GM18873 (cell line): ENCODE measurements around the gene HRCT1.
"Not testable (repeated sequence)": the region's sequence is repeated elsewhere in the genome, so short reads cannot be mapped to it uniquely, and the experiment has no call there.

Experiments used
- ATAC-seq: cut with Tn5 transposase; IDR thresholded peaks from one replicate; pipeline ENCODE4 v1.9.1; 2021; ENCODE audit warnings: mild to moderate bottlenecking, moderate library complexity, moderate number of reproducible peaks; ENCODE audit not compliant: unreplicated experiment, low FRiP score

Gene HRCT1

DNA sequence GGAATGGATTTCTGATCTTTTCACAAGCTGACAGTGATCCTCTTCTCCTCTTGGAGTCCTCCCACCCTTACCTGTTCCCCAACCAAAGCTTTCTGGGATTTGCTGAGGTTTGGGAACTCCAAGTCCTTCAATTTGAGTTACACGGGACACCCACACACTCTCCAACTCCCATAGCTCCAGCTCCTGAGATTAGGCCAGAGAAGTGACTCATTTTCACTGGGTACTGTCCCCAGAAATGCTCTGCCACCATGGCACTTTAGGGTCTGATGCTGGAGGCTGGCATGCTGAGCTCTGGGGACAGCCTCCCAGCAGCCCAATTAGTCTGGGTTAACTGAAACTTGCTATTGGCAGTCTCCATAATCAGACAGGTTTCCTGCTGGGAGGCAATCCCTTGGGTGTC, 14.0 kb upstream of the HRCT1 start:
- ATAC-seq, result no peak

DNA sequence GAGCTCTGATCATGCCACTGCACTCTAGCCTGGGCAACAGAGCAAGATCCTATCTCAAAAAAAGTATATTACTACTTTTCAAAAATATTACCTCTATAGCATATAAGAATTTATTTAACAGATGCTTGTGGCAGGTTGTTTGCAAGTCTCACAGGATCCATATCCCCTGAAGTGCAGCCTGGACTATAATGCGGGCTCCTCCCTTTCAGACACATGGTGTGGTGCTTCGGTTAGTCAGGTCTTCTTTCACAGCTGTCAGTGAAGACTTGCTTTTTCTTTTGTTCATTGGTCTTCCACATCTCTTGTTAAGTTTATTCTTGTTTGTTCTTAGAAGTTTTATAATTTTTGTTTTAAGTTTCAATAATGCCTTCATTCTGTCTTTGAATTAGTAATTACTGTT, 9.4 kb upstream of the HRCT1 start:
- ATAC-seq, result no peak

DNA sequence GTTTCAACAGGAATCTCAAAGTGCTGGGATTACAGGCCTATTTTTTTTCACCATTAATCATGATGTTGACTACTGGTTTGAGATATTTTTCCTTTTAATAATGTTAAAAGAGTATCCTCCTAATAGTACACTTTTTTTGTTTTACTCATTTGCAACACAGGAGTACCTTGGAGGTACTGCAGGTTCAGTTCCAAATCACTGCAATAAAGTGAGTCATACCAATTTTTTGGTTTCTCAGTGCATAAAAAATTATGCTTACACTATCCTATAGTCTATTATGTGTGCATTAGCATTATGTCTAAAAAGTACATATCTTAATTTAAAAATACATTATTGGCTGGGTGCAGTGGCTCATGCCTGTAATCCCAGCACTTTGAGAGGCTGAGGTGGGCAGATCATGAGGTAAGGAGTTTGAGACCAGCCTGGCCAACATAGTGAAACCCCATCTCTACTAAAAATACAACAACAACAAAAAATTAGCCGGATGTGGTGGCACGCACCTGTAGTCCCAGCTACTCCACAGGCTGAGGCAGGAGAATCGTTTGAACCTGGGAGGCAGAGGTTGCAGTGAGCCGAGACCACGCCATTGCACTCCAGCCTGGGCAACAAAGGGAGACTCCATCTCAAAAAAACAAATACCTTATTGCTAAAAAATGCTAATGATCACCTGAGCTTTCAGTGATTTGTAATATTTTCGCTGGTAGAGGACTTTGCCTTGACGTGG, 8.5 kb upstream of the HRCT1 start:
- ATAC-seq, result not testable (repeated sequence)

DNA sequence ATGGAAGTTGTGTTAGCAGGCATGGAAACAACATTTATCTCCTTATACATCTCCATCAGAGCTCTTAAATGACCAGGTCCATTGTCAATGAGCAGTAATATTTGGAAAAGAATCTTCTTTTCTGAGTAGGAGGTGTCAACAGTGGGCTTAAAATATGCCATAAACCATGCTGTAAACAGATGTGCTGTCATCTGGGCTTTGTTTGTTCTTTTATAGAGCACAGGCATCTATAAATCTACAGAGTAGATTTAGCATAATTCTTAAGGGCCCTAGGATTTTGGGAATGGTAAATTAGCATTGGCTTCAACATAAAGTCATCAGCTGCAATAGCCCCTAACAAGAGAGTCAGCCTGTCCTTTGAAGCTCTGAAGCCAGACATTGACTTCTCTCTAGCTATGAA, 7.7 kb upstream of the HRCT1 start:
- ATAC-seq, result no peak

DNA sequence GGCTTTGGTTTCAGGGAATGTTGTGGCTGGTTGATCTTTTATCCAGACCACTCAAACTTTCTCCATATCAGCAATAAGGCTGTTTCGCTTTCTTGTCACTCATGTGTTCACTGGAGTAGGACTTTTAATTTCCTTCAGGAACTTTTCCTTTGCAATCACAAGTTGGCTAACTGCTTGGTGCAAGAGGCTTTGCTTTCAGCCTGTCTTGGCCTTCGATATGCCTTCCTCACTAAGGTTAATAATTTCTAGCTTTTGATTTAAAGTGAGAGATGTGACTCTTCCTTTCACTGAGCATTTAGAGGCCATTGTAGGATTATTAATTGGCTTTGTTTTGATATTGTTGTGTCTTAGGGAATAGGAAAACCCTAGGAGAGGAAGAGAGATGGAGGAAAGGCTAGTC, 7.0 kb upstream of the HRCT1 start:
- ATAC-seq, result no peak

DNA sequence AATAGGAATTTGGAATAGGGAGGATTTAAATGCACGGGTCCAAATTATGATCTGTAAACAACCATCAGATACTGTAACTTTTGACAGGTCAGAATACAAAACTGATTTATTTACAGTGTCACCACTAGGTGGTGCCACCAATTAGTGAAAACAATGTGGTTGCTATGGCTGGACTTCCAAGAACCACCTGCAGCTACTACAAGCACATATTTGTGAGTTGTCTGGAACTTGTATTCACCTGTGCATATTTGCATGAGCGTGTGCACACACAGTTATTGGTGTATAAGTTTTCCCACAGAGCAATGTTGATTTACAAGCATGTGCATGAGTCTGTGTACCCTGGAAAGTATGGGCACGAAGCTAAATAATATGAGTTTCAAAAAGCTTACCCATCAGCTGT, 3.0 kb upstream of the HRCT1 start:
- no peak for ATAC-seq

DNA sequence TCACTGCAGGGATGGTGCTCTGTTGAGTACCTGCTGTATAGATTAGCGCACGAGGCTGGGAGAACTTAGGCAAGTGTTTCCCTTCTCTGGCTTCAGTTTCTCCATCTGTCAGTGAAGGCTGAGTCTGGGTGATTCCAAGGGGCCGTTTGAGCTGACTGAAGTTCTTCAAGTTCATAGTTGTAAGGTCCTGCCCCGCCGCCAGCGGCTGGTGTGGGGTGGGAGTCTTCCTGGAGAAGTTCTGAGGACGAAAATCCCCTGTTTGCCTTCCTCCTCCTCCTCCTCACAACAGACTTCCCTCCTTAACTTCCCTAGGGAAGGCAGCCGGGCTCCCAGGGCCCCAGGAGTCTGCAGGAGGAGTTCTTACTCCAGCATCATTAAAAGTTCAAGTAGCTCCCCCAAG, 1.7 kb upstream of the HRCT1 start:
- no peak for ATAC-seq

DNA sequence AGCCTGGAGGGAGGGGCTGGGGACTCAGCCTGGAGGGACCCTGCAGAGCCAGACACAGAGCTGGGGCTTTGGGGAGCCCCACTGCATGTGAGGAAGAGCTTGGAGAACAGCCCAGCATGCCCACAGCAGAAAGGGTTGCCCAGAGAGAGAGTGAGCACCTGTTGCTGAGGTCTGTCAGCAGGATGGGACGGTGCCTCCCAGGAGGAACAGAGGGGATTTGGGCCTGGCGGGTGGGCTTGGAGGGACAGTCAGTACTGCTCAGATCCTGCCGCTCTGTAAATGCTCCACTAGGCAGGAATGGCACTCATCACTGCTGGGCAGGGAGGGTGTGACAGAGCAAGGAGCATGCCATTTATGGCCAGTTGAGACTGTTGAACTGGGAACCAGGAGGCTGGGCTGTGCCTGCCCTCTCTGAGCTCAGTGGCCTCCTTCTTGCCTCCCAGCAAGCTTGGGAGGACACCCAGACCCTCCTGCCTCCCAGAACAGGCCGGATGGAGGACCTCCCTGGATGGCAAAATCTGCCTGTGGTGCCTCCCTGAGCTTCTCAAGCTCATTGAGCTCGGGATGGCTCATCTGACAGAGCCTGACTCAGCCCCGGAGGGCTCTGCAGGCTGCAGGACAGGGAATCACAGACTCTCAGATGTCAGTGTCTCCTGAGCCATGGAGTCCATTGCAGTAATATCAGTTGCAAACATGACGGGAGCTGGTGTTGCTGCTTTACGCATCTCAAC, 786 bp upstream of the HRCT1 start:
- no peak for ATAC-seq

DNA sequence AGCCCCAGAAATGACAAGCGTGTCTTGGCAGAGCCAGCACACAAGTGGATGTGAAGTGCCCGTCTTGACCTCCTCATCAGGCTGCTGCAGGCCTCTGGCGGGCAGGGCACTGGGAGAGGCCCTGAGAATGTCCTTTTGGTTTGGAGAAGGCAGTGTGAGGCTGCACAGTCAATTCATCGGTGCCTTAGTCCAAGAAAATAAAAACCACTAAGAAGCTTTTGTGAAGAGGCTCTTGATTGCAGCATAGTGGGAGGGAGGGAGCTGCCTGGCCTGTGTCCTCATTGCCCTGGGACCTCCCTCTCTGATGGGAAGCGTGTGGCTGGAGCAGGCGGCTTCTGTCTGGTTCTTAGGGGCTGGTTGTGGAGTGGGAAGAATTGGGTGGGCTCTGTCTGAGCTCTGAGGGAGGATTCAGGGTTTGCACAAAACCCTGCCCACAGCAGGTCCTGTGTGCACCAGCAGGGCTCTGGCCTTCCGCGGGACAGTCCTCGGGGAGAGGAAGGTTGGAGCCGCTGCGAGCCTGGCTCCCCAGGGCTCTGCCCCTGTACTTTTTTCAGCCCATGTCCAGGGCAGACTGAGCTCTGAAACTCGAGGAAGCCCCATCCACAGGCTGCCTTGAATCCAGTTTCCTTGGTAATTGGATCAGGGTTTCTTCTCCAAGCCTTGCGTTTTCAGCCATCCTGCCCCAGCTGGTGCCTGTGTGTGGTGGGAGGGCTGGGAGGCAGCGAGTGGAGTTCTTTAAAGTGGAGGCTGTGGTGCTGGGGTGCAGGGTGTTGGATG, 1.1 kb downstream of the HRCT1 start:
- ATAC-seq, result no peak

DNA sequence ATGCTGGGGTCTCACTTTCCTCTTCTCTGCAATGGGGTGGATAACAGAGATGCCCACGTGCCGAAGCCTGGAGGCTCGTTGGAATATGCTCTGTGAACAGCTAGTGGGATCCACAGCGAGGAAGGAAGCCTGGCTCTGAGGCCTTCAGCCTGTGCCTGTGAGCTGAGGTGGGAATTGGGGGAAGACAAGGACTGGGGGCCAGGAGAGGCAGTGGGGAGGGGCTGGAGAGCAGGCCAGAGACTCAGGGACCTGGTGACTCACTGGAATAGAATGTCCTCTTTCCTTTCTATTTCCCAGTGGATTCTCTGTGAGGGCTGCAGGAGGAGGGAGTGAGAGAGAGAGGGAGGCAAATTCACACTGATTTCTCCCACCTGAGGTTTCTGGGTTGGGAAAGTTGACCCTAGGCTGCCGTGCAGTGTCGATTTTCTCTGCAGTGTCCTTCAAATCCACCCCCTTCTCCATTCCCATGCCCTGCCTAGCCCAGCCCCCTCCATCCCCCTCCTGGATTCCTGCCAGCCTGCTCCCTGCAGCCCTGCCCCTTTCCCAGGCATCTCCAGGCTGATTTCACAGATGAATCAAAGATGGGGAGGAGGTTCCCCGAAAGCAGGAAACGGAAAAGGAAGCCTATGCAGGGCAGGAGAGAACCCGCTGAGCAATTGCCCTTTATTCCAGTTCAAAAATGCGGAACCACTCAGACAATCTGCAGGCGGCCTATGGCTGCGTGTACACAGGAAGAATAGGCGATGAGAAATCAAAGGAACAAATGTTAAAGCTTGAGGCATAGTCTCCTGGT, 1.9 kb downstream of the HRCT1 start:
- ATAC-seq, result no peak

DNA sequence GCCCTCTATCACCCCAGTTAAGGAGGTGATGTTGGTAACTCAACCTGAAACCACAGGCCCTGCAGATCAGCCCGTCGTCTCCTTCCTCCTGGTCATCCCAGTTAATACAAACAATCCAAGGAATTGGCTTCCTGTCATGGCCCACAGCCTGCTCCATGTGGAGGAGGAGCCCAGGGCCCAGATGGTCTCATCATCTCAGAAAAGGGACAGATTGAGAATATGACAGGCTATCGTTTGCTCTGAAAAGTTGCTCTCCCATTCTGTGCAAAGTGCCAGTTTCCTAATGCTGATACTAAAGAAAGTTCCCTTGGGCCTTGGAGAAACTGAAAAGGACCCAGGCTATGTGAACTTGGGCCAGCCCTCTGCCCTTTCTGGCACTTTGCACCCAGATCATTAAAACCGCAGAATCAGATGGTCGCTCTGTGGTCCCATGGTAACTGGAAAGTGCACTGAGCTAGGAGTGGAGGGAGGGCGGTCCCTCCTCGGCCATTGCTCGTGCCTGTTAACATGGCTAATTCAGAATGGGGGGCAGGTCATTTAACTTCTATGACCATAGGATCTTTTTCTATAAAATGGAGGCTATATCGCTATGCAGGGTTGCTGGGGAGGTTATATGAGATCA, 2.6 kb downstream of the HRCT1 start:
- no peak for ATAC-seq

DNA sequence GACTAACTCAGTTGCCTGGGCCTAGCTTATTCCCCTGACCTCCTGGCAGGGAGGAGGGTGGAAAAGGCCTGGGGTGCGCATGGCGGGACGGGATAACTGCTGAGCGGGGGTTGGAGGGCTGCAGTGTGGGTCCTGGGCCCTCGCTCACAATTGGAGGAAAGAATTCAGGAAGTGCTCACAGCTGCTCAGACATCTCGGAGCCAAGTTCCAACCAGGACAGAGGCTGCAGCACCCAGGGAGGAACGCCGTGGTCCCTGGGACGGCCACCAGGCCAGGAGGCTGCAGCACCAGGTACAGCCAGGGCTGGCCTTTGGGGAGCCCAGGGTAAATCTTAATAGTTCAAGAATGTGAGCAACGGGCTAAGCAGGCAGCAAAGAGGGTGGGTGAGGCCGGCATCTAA, 3.3 kb downstream of the HRCT1 start, which contains the start of gene SPAAR:
SPAAR (plus strand) TSS at position 217 of the 400 bp plus-strand sequence. CDS start 974 bp downstream, outside the sequence.
- no peak for ATAC-seq

DNA sequence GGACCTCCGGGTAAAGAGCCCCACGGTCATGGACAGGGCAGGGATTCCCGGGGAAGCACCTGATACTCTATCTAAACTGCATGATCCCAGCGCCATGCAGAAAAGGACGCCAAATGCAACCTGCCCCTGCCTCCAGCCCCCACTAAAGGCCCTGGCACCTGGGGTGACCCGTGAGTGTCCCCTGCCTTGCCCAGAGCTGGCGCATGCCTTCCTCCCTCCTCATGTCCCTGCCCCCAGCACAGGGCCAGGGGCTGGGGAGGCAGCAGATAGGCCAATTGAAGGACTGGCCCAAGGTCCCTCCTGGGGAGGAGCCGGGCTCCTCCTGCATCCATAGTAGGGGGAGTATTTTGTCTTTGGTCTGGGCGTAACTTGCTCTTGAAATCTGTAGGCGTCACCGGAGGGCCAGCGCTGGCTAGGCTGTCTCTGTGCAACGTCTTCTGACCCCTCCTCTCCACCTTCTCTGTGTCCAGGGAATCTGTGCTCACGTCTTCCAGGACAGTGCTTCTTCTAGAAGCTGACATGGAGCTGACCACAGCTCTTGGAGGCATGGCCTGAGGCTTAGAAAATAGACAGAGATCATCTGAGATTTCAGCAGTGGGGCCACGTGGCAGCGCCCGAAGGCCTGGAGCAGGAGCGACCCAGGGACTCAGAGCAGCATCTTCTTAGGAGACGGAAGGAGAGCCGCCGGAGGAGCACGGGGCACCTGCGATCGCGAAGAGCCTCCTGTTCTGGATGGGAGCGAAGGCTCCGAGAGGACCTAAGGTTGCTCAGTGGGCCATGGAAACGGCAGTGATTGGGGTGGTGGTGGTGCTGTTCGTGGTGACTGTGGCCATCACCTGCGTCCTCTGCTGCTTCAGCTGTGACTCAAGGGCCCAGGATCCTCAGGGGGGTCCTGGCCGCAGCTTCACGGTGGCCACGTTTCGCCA, 3.9 kb downstream of the HRCT1 start:
- no peak for ATAC-seq

DNA sequence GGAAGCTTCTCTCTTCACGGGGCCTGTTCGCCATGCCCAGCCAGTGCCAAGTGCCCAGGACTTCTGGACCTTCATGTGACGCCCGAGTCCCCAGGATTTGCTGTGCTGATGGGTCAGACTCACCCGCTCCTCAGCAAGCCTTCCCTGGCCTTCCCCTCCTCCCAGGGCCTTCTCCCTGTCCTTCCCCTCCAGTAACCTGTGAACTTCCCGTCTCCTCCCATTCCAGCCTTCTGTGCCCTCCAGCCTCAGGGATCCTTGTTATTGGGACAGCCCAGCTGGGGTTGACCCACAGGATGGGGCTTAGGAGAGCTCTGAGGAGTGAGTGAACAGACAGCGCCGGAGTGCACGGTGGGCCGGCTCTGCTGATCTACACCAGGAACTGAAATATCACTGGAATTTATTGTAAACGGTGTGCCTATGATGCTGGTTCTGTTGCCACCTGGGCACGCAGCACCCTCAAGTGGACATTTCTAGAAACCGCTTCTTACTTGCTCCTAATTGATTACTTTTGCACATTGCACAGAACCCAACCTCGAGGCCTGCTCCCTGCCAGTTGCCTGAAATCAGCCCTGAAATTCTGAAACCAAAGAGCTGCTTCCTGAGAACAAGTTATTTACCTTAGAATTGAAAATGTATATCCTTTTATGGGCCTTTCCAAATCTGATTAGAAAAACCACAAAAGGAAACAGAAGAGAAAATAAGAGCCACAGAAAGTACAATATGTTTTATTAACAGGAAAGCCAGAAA, 4.8 kb downstream of the HRCT1 start:
- no peak for ATAC-seq

DNA sequence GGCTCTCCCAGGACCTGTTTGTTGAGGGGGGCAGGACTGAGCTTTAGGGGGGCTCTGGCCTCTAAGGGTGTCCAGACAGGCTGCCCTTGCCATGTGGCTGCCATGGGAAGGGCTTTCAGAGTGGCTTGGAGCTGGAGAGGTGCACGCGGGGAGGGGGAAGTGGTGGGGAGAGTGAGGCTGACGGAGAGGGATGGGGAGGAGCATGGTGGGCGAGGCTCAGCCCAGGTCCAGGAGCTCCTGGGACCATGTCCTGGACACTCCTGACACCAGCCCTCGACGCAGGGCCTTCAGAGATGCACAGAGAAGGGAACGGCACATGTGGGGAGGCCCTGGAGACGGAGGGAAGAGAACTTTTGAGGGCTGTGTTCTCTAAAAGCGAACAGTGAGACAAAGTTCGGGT, 5.7 kb downstream of the HRCT1 start:
- no peak for ATAC-seq

DNA sequence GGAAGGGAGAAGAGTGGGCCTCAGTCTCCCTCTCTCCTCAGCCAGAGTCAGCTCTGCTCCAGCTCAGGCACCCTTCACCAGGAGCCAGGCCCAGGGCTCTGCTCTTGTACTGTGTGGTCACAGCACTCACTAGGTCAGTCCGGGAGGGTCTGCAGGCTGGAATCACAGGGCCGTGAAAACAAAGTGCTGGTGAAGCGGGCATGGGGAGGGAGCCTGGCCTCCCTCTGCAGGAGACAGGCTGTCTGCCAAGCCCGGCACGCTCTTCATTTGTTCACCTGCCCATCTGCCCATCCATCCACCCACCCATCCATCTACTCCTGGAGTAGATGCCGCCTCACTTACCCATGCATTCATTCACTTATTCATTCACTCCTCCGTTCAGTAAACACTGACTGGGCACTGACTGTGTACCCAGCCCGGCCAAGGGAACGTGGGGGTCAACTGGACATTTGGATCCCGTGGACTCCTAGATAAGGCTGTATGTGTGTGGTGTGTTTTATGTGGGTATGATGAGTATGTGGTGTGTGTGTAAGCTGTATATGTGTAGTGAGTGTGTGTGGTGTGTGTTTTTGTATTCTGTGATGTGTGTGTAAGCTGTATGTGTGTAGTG, 6.9 kb downstream of the HRCT1 start:
- no peak for ATAC-seq

DNA sequence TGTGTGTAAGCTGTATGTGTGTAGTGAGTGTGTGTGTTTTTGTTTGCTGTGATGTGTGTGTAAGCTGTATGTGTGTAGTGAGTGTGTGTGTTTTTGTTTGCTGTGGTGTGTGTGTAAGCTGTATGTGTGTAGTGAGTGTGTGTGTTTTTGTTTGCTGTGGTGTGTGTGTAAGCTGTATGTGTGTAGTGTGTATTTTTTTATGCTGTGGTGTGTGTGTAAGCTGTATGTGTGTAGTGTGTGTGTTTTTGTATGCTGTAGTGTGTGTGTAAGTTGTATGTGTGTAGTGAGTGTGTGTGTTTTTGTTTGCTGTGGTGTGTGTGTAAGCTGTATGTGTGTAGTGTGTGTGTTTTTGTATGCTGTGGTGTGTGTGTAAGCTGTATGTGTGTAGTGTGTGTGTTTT, 7.4 kb downstream of the HRCT1 start:
- not testable (repeated sequence) for ATAC-seq

DNA sequence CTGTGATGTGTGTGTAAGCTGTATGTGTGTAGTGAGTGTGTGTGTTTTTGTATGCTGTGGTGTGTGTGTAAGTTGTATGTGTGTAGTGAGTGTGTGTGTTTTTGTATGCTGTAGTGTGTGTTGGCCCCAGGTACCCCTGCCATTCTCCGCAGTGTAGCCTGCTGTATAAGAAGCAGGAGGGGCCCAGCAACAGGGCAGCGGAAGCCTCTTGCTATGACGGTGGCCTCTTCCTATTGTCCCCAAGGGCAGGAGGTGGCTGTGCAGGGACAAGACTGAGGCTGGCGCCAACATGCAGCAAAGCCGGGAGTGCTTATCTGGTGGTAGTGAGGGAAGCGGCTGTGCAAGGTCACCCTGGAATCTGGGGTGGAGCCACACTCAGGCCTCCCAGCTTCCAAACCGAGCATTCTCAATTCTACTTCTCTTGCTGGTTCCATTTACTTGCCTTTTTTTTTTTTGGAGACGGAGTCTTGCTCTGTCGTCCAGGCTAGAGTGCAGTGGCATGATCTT, 8.4 kb downstream of the HRCT1 start:
- ATAC-seq, result no peak
